Fibroblast of skin of left biceps (primary cell): ENCODE data around the gene LRP5.

ENCODE experiments used
- DNase-seq, 2 experiments: peaks; one replicate each; pipeline ENCODE4 v3.0.0-alpha.2; 2013; ENCODE audit warnings: low read depth in 2 of 2

Gene LRP5

DNA sequence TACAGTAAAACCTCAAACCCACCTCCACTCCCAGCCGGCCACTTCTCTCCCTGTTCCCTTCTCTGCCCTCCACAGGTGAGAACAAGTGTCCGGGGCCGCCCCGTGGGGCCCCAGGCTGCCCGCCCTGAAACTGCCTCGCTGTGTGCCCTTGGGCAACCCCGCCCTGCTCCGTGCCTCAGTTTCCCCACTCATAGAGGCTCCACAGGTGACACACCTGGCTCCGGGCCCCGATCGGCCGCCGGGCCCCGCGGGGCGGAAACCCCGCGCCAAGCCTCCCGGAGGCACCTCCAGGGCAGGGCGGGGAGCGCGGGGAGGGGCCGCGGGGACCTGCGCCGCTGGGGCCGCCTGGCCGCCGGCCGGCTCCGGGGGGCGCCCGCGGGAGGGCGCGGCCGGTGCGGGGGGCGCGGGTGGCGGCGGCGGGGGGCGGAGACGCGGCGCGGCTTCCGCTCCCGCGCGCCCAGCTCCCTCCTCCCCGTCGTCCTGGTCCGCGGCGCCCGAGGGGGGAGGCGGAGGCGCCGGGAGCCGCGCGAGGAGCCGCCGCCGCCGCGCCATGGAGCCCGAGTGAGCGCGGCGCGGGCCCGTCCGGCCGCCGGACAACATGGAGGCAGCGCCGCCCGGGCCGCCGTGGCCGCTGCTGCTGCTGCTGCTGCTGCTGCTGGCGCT is at the start of gene LRP5:
Gene LRP5, plus strand, starts transcription at position 475 of the 663 bp plus-strand sequence. Its CDS starts 124 bp downstream, at position 599.
- no peak for DNase-seq

DNA sequence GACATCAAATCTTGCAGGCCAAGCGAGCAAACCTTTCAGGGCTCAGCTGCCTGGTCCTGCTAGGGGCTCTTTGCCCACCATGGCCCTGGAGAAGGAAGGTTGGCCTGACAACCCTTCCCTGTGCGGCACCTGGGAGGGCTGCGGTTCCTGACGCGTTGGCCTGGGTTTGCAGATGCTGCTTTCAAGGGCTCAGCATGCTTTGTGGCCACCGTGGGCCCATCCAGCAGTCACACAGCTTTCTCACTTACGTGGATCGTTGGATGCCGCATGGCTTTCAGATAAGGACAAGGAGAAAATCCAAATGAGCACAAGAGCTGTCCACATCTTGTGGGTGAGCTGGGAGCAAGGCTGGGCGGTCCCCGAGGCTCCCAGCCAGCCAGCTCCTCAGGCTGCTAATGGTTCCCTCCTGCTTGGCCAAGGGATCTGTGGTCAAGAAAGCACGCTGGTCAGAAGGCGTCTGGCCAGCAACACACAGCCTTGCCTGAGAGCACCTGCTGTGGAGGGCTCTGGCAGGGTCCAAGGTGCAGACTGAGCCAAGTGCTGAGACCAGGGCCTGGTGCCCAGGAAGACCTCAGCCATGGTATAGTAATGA is 48.9 kb upstream of the LRP5 start:
- DNase-seq, result no peak

DNA sequence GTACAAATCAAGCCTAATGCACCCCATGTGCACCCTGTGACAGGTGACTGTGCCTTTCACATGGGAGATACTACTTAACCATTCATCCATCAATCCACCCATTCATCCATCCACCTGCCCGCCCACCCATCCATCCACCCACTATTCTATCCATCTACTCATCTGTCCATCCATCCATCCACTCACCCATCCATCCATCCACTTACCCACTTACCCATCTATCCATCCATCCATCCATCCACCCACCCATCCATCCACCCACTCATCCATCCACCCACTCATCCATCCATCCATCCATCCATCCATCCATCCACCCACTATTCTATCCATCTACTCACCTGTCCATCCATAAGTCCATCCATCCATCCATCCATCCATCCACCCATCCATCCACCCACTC is 48.1 kb upstream of the LRP5 start:
- DNase-seq, result no peak

DNA sequence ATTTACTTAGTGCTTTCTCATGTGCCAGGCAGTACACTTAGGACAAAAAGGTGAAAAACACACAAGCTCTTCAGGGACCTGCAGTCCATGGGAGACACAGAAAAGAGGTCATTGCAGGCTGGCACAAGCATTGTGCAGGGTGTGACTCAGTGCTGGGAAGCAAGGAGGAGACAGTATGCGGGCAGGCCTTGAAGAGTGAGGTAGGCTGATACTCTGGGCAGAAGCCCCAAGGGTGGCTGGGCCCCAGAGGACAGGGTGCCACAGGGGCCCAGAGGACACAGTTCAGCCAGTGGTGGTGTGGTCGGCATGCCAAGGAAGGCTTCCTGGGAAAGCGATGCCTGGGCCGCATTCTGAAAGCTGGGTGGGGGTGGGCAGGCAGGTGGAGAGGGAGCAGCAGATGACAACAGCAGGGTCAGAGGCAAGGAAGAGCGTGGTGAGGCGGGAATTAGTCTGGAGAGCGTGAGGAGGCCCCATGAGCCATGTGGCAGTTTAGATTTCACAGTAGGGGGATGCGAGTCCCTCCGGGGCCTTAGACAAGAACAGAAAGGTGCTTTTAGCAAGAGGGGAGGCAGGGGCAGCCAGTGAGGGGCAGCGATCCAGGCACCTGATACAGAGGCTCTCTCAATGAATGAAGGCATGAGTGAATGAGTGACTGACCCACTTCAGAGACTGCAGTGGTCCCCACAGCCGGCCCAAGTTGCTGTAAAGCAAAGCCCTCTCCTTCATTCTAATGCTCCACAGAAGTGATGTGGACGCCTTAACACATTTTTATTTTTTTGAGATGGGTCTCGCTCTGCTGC is 47.5 kb upstream of the LRP5 start:
- DNase-seq, result no peak

DNA sequence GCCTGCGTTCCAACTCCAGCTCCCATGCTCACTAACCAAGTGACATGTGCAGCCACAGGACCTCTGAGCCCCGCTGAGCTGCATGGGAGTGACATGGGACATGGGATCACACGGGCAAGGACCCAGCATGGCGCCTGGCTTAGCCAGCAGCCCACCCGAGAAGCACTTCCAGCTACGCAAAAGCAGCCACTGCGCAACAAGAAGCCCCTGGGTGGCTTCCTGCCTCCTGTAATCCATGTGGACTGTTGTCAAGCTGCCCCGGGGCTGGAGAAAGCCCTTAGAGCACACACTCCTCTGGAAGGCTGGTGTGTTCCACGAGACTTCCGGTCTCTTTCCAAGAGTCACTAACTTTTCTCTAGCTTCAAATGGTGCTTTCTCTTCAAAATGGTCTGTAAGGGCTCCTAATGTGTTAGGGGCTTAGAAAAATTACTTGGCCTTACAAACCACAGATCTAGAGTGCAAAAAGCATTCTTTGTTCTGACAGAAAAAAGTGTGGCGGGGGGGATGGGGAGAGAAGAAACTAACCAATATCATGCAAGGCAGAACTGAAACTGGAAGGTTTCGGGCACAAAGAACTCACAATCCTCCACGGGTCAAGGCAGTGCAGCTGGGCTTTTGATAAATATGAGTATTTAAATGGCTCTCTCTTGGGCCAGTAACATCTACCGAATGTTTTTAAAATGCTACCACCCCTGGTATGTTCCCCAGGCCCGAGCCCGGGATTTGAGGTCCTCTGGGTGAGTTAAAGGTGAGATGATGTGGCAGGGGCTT is 46.1 kb upstream of the LRP5 start:
- no peak for DNase-seq

DNA sequence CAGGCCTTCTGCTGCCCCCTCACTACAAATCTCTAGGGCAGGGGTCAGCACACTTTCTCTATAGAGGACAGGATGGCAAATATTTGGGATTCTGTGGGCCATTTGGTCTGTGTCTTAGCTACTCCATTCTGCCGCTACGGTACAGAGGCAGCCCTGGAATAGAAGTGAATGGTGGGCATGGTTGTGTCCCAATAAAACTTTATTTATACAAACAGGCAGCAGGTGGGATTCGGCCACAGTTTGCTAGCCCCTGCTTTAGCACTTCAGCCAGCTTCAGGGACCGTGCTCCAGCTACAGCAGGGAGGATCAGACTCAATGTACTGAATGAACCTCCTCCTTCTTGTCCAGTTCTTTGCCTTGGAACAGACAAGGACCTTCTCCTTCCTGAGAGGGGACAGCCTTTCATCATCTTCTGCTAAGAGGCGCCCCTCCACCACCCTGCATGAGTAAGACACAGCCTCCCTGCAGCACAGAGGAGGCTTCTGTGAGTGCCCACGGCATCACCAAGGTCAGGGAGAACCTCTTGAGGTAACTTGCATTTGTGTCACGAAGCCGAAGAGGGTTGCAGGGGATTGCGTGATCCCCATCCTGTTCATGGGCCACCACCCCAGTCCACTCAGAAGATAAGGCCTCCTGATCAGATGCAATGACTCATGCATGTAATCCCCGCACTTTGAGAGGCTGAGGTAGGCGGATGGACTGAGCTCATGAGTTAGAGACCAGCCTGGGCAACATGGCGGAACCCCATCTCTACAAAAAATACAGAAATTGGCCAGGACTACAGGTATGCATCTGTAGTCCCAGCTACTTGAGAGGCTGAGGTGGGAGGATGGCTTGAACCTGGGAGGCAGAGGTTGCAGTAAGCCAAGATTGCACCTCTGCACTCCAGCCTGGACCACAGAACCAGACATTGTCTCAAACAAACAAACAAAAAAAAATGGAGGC is 45.2 kb upstream of the LRP5 start:
- no peak for DNase-seq

DNA sequence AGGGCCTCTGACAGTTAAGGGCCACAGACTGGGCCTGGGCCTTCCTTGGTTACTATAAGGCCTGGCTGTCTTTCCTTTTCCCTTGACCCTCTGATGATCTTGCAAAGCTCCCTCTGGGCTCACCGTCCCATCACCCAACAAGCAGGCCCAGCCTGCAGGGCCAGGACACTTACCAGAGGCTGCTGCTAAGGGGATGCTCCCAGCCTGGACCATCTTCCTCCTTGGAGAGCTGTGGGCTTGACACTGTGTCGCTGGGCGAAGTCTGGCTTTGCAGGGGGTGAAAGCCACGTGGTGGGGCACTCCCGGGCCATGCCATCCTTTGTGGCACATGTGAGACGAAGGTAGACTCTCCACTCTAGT is 44.5 kb upstream of the LRP5 start:
- DNase-seq, result no peak

DNA sequence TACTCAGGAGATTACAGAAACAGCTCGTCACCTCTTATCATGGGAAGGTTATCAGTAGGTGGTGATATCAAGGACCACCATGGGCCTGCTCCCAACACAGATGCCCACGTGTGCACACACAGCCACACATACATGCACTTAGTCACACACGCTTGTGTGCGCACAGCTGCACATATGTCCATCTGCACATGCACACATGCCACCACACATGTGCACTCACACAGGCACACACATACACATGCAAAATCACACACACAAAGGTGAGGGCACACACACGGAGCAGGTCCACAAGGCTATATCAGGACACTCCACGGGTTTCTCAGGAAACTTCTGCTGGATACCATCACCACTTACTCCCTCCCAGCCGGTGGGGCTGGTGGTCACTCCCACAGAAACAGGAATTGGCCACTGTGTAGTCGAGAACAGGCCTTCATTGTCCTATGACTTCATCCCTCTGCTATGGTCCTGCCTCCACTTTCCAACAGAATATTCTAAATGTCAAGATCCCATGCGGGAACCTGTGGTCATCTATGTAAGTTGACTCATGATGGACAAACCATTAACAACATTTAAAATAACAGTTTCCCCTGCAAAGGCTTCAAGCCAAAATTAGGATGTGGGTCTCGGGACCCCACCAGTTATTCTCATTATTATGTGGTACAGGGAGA is 42.8 kb upstream of the LRP5 start:
- no peak for DNase-seq

DNA sequence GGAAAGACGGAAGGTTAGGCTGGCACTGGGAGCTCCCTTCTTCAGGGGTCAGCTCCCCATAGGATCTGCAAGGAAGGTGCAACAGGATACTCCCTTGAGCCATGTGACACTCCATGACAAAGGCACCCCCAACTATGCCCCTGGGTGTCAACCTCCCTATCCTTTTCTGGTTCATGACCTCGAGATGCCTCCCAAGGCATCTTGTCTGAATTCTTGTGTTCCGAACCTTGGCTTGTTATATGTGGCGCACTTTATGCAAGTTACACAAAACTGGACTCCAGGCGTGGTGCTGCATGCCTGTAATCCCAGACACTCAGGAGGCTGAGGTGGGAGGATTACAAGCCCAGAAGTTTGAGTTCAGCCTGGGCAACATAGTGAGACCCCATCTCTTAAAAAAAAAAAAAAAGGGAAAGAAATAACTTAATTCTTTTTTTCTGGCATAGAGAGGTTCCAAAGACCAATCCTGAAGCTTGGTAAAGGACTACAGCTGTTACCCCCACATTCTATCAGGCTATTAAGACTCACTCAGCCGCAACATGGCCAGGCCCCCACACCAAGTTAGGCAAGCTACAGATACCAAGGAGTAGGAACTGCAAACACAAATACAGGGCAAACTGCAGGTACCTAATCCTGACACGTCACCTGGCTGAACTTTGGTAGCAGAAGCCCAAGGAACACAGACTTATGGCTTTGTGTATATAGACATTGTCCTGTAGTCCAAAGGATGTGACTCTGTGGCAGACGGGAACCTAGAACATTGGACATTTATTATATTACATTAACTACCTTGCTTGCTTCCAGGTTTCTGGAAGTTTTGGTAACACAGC is 42.0 kb upstream of the LRP5 start:
- no peak for DNase-seq

DNA sequence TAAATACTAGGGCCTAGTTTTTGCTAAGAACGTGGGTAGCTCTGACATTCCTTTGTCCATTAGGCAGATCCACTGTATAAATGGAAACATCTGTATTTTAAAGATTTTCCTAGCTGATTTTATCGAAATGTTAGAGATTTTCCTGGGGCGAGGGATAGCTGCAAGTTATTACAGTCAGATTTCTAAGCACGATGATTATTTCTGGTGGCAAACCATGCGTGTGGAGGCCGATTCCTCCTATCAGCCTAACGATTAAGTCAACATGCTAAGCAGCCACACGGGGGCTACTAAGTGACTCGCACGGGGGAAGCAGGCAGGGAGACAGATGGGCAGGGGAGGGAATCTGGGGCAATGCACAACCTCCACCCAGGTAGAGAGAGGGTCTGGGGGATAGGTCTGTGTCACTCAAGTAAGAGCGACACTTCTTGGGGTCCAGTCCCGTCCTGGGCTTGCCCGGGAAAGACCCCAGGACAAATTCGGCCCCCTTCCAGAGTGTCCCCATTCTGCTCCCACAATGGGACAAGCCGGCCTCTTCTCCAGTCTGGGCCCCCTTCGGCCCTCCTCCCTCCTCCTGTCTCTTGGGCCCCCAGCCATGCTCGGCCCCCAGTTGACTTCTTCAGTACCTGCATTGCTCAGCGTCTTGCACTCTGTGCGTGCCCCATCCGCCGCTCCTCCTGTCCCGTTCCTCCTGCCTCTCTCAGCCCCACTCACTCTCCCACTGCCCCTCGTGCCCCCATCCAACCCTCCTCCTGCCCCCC is 41.2 kb upstream of the LRP5 start:
- DNase-seq, result peak; percentile 36 to 50

DNA sequence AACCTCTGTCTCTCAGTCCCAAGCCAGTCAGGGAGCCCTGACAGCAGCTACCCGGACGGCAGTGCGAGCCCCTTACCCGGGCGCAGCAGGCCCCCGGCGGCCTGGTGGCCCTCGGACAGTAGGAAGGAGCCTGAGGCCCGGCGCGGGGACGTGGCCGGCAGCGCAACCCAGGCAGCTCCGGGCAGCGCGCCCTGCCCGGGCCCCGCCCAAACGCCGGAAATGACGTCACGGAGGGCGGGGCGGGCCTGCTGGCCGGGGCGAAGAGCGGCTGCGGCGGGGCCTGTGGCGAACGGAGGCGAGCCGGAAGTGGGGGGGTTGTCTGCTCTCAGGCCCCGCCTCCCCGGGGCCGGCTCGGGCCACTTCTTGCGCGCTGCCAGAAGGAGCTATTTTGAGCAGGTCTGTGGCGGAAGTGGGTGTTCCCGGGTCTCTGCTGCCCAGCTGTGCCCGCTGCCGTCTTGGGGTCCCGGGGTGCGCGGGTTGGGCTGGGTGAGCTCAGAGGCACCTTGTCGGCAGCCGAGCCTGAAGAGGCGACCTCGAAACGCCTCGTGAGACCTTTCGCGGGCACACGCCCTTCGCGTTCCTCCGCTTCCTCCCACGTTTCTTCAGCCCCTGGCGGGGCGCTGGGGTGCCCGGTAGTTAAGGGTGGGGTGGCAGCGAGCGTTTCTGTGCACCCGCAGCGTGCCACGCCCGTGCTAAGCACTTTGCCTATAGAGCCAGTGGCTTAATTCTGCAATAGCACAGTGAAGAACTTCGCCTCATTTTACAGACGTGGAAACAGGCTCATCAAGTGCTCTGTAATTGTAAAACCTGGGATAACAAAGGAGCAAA is 40.4 kb upstream of the LRP5 start, which contains the start of gene C11orf24:
Gene C11orf24, minus strand, starts transcription at position 193 of the 828 bp plus-strand sequence. CDS start 8,206 bp downstream, outside the sequence.
- DNase-seq, result peak; percentile 80 to 83

DNA sequence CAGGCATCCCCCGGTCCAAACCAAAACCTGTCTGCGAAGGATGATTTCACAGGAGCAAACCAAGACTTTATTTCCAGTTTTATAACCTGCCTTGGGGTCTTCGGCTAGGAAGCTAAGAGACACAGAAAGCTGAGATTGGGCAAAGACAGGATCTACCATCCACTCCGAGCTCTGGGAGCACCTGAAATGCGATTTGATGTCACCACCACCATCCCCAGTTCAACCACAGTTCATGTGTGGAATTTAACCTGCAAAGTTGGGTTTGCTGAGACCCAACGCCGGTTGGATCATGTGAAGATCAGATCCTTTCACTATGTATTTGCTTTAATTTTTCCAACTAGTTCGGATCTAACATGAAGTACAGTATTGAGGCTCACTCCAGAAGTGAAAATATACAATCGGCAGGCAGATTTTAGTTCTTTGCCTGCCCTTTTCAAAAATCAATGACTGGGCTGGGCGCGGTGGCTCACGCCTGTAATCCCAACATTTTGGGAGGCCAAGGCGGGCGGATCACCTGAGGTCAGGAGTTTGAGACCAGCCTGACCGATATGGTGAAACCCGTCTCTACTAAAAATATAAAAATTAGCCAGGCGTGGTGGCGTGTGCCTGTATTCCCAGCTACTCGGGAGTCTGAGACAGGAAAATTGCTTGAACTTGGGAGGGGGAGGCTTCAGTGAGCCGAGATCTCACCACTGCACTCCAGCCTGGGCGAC is 39.2 kb upstream of the LRP5 start:
- no peak for DNase-seq

DNA sequence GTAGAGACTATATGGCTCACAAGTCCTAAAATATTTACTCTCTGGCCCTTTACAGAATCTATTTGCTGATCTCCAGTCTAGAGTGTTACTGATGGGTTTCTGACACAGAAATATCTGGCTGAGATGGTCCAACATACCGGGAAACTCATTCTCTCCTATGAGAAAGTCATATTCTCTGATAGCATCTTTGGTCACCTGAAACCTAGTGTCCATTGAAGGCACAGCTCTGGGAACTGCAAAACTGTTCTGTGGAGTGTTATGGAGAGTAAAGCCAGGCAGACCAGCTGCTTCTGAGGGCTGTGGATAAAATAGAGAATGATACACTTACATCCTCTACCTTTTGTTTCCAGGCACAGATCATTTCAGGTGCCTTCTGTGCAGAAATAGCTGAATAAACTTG is 38.1 kb upstream of the LRP5 start:
- no peak for DNase-seq

DNA sequence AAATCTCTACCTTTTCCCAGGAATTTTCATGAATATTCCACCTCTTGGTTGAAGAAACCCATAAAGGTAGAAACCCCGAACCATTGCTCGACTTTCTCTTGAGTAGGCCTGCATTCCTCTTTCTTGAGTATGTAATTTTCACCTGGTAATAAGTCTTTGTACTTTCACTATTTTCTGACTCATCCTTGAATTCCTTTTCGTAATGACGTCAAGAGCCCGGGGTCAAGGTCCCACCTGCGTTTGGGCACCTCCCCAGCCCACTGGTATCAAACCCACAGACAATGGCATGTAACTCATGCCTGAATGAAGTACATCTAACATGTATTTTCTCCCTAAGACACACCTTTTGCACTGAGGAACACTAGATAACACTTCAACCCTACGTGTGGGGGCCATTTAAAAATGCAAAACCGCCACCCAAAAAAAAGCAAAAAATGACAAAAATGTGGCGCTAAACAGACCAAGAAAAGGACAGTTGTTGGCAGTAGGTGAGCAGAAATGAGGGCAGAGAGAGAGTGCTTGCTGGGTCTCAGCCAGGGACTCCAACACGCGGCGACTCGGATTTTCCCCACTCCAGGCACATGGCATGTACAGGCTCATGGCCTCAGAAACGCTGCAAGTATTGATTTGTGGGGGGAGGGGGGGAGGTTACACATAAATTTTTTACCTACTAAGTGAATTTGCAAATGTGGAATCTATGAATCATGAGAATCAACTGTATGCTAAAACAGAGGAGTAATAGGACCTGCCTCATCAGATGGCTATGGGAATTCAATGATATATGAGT is 36.5 kb upstream of the LRP5 start:
- DNase-seq, result no peak

DNA sequence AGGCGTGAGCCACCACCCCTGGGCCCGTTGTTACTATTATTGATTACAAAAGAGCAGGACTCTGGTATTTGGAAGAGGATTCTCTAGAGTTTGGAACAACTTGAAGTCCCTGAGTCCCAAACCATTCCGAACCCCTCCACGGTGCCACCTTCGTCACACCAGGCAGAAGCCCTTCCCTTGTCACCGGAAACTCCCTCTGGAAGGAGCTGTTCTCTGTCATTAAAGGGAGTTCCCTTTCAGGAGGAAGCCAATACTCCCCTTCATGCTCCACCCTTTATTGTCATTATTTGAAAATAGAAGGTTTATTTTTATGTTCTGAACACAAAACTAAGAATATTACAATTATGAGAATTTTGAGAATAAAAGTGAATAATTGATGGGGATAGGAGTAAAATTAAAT is 35.5 kb upstream of the LRP5 start:
- DNase-seq, result no peak

DNA sequence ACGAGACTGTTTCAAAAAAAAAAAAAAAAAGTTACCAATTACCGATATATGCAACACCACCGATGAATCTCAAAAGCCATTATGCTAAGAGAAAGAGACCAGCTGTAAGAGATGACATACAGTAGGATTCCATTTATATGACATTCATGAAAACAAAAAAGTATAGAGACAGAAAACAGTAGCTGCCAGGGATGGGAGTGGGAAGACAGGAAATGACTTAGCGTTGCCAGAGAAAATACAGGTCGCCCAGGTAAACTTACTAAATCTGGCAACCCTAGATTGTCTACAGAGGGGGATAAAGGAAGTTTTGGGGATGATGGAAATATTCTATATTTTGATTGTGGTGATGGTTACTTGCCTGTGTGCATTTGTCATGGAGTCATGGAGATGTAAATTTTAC is 32.7 kb upstream of the LRP5 start:
- no peak for DNase-seq
